ENCODE measurements around the gene RAPGEF2. TPM values are rescaled to one million over a fixed set of nuclear protein-coding genes. Genes with fewer than 3 reads are reported as not detected.

The RAPGEF2 gene
- total and polyA plus RNA-seq, 10 donors: 4.4 to 115 (median 91.0) TPM

- DNase-seq: no peak
- intact Hi-C loops (cut with DNase I; ENCODE audit: low total_unique reads): no loop called here
- no peaks in the 10 kb centered on the region for H3K36me3 ChIP-seq
- H3K9me3 ChIP-seq: no peaks in the 10 kb centered on the region
- H3K27ac ChIP-seq: no peak overlapping the region
- peaks cover 0 to 21% (median 0%) of the 10 kb centered on the region in 6 donors for H3K4me1 ChIP-seq
- 90 to 100% (median 95%) methylated on average over 2 of the region's 2 CpGs for WGBS, 5 donors
- H3K4me3 ChIP-seq: no peak overlapping the region
- no peaks in the 10 kb centered on the region for H3K27me3 ChIP-seq (replicated peaks in 1 of 7)
- TF ChIP-seq CTCF (IDR thresholded peaks at IDR 0.05 in 8 of 11, conservative IDR thresholded peaks at IDR 0.05 in 3 of 11) (no peak), POLR2AphosphoS5 (IDR thresholded peaks at IDR 0.05) (no peak), POLR2A (IDR thresholded peaks at IDR 0.05) (no peak)
Measured at GRCh38 chr4:159290321-159291030, 187.6 kb downstream of the RAPGEF2 start.

GRCh38 chr4:159291176-159291575 is 188.3 kb downstream of the RAPGEF2 start:
- peaks cover 0 to 21% (median 0%) of the 10 kb centered on the region in 6 donors for H3K4me1 ChIP-seq
- H3K9me3 ChIP-seq: no peaks in the 10 kb centered on the region
- no peaks in the 10 kb centered on the region for H3K36me3 ChIP-seq
- intact Hi-C loops (cut with DNase I; ENCODE audit: low total_unique reads): no loop called here
- no peak overlapping the region for H3K27ac ChIP-seq
- DNase-seq: no peak
- 84 to 97% (median 88%) methylated on average over 3 of the region's 3 CpGs for WGBS, 5 donors
- TF ChIP-seq POLR2AphosphoS5 (IDR thresholded peaks at IDR 0.05): no peak
- no peak for TF ChIP-seq CTCF (IDR thresholded peaks at IDR 0.05 in 8 of 11, conservative IDR thresholded peaks at IDR 0.05 in 3 of 11)
- TF ChIP-seq POLR2A (IDR thresholded peaks at IDR 0.05): no peak
- H3K4me3 ChIP-seq: no peak overlapping the region
- no peaks in the 10 kb centered on the region for H3K27me3 ChIP-seq (replicated peaks in 1 of 7)

GRCh38 chr4:159292137-159292896 is 189.4 kb downstream of the RAPGEF2 start:
- Histone ChIP-seq H3K4me1 (peaks cover 0 to 21% (median 0%) of the 10 kb centered on the region in 6 donors), H3K27me3 (replicated peaks in 1 of 7) (no peaks in the 10 kb centered on the region), H3K27ac (no peak overlapping the region), H3K36me3 (no peaks in the 10 kb centered on the region), H3K9me3 (no peaks in the 10 kb centered on the region), H3K4me3 (no peak overlapping the region)
- TF ChIP-seq POLR2AphosphoS5 (IDR thresholded peaks at IDR 0.05) (no peak), POLR2A (IDR thresholded peaks at IDR 0.05) (no peak), CTCF (IDR thresholded peaks at IDR 0.05 in 8 of 11, conservative IDR thresholded peaks at IDR 0.05 in 3 of 11) (no peak)
- DNase-seq: no peak
- intact Hi-C loops (cut with DNase I; ENCODE audit: low total_unique reads): no loop called here
- 91 to 97% (median 95%) methylated on average over 4 of the region's 4 CpGs for WGBS, 5 donors

Measured in spleen (tissue), 11 donors.